ENCODE data around the gene PCK2. TPM values are rescaled to one million over a fixed set of nuclear protein-coding genes. Genes with fewer than 3 reads are reported as not detected.

Gene PCK2
- total and polyA plus RNA-seq, 2 of the 13 experiments (the other 11 are each of a cell fraction or from before 2014, with no cell fraction given): 129 to 272 TPM

DNA sequence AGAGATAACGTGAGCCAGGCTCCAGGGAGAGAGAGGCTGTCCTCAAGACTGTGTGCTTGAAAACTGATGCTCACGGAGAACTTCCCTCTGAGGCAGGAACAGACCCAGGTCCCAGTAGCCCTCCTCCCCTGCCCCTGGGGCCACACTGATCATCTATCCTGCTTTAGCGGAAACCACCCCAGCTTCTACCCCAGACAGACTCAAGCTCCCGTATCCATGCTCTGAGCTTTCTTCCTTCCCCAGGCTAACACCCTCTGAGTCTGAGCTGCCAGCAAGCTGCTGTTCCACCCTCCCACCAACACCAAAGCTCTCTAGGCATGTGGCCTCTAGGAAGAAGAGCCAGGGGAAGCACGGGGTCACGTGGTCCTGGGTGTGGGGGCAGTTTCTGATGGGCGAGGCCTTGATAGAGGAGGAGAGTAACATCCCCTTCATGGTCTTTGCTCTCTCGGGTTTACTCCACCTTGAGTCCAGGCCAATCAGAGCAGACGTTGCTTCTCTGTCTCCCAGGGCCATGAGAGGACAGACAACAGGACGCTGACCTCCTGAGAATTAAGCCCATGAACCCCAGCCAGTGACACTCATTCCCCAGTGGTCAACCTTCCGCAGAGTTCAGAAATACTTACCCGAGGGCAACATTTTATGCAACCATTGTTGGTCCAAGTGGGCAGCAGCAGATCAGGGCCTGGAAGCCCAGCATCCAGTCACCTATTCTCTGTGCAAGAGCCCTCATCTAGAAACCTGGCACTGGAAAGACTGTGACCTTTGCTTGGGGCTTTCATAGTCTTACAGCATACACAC lies 1.4 kb downstream of the PCK2 start (continued):
- TF ChIP-seq ATF5 (CRISPR knock-in tag; IDR thresholded peaks at IDR 0.05; ENCODE audit: low read depth): peak; percentile 97; the same call in 1 of the 2 replicates
- peak; percentile 99 for TF ChIP-seq PAF1 (CRISPR knock-in tag; IDR thresholded peaks at IDR 0.05)
- TF ChIP-seq, protein P1, sequence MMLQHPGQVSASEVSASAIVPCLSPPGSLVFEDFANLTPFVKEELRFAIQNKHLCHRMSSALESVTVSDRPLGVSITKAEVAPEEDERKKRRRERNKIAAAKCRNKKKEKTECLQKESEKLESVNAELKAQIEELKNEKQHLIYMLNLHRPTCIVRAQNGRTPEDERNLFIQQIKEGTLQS (CRISPR knock-in tag; IDR thresholded peaks at IDR 0.05): peak; percentile 44
- TF ChIP-seq ZNF550 (CRISPR knock-in tag; IDR thresholded peaks at IDR 0.05; ENCODE audit: borderline replicate concordance): peak; percentile 89; the same call in 1 of the 2 replicates
- TF ChIP-seq GTF2F1 (IDR thresholded peaks at IDR 0.05; ENCODE audit: low read length): peak; percentile 91
- TF ChIP-seq TARDBP (CRISPR knock-in tag; IDR thresholded peaks at IDR 0.05): peak; percentile 97
- no peak for TF ChIP-seq ARID4A (CRISPR knock-in tag; IDR thresholded peaks at IDR 0.05; ENCODE audit: borderline replicate concordance)
- peak; percentile 100 for TF ChIP-seq BORCS8-MEF2B (CRISPR knock-in tag; IDR thresholded peaks at IDR 0.05)
- no peak for TF ChIP-seq SCMH1 (CRISPR knock-in tag; IDR thresholded peaks at IDR 0.05; ENCODE audit: borderline replicate concordance)
- TF ChIP-seq CHD2 (IDR thresholded peaks at IDR 0.05; ENCODE audit: low read depth, low read length): peak; percentile 39
- peak; percentile 78 for TF ChIP-seq ZBTB21 (CRISPR knock-in tag; IDR thresholded peaks at IDR 0.05)
- no peak for TF ChIP-seq ZNF841 (CRISPR knock-in tag; IDR thresholded peaks at IDR 0.05; ENCODE audit: borderline replicate concordance)
- TF ChIP-seq, protein P2, sequence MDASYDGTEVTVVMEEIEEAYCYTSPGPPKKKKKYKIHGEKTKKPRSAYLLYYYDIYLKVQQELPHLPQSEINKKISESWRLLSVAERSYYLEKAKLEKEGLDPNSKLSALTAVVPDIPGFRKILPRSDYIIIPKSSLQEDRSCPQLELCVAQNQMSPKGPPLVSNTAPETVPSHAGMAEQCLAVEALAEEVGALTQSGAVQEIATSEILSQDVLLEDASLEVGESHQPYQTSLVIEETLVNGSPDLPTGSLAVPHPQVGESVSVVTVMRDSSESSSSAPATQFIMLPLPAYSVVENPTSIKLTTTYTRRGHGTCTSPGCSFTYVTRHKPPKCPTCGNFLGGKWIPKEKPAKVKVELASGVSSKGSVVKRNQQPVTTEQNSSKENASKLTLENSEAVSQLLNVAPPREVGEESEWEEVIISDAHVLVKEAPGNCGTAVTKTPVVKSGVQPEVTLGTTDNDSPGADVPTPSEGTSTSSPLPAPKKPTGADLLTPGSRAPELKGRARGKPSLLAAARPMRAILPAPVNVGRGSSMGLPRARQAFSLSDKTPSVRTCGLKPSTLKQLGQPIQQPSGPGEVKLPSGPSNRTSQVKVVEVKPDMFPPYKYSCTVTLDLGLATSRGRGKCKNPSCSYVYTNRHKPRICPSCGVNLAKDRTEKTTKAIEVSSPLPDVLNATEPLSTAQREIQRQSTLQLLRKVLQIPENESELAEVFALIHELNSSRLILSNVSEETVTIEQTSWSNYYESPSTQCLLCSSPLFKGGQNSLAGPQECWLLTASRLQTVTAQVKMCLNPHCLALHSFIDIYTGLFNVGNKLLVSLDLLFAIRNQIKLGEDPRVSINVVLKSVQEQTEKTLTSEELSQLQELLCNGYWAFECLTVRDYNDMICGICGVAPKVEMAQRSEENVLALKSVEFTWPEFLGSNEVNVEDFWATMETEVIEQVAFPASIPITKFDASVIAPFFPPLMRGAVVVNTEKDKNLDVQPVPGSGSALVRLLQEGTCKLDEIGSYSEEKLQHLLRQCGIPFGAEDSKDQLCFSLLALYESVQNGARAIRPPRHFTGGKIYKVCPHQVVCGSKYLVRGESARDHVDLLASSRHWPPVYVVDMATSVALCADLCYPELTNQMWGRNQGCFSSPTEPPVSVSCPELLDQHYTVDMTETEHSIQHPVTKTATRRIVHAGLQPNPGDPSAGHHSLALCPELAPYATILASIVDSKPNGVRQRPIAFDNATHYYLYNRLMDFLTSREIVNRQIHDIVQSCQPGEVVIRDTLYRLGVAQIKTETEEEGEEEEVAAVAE (CRISPR knock-in tag; IDR thresholded peaks at IDR 0.05; ENCODE audit: borderline replicate concordance): peak; percentile 100
- TF ChIP-seq RXRB (CRISPR knock-in tag; IDR thresholded peaks at IDR 0.05; ENCODE audit: borderline replicate concordance): peak; percentile 99
- no peak; the same call in 1 of the 2 replicates for TF ChIP-seq ZBTB49 (CRISPR knock-in tag; IDR thresholded peaks at IDR 0.05; ENCODE audit: borderline replicate concordance)
- TF ChIP-seq ATRX (CRISPR knock-in tag; IDR thresholded peaks at IDR 0.05; ENCODE audit: borderline replicate concordance): no peak
